ENCODE measurements around the gene PRKG1.
"Not testable (repeated sequence)": the region's sequence is repeated elsewhere in the genome, so short reads cannot be mapped to it uniquely, and the experiment has no call there.

- TF ChIP-seq EZH2 (IDR thresholded peaks at IDR 0.05; ENCODE audit: low read length); CTCF (optimal IDR thresholded peaks at IDR 0.05 in 1 of 3, IDR thresholded peaks at IDR 0.05 in 1 of 3, conservative IDR thresholded peaks at IDR 0.05 in 1 of 3; ENCODE audit: extremely low read depth in 1 of 3, insufficient read depth in 2 of 3, low read length in 3 of 3): not testable (repeated sequence)
Observed at GRCh38 chr10:51688826-51689225, 614.5 kb downstream of the PRKG1 start.

Measured in keratinocyte (primary cell).